Testis (tissue), 3 donors: ENCODE results near the gene PLEKHG4B. TPM values are rescaled to one million over a fixed set of nuclear protein-coding genes. Genes with fewer than 3 reads are reported as not detected.

Source experiments
- DNase-seq: peaks from one replicate; pipeline ENCODE4 v3.0.0-alpha.2; 2019
- H3K27ac ChIP-seq, 2 donors: fragments of 200-600 bp; sonication (generic); one replicate each; pipeline ENCODE4 v1.5.1; 2019
- H3K27me3 ChIP-seq: fragments of 200-600 bp; sonication (generic); one replicate; pipeline ENCODE4 v1.5.1; 2019
- H3K36me3 ChIP-seq: fragments of 200-600 bp; sonication (generic); one replicate; pipeline ENCODE4 v1.5.1; 2017; ENCODE audit warnings: low read depth; ENCODE audit errors: missing control alignments
- H3K4me1 ChIP-seq: fragments of 200-600 bp; sonication (generic); one replicate; pipeline ENCODE4 v1.5.1; 2019
- H3K4me3 ChIP-seq, 2 donors: fragments of 200-600 bp; sonication (generic); one replicate each; pipeline ENCODE4 v1.5.1; 2017 to 2019
- H3K9me3 ChIP-seq: fragments of 200-600 bp; sonication (generic); one replicate; pipeline ENCODE4 v1.5.1; 2017
- CTCF ChIP-seq, 3 experiments: fragments of 450-650 bp in 2 of 3; fragments of 200-600 bp in 1 of 3; sonication (generic) in 1 of 3; IDR thresholded peaks; one replicate each; pipeline ENCODE4 v1.5.1; 2016 to 2019; ENCODE audit warnings: antibody characterized with exemption in 3 of 3, mild to moderate bottlenecking in 2 of 3, moderate library complexity in 1 of 3
- POLR2A ChIP-seq: fragments of 450-650 bp; IDR thresholded peaks from one replicate; pipeline ENCODE4 v1.6.1; 2017; ENCODE audit warnings: antibody characterized with exemption, mild to moderate bottlenecking, moderate library complexity
- WGBS, 2 donors: methylation state at CpG; one replicate each; pipeline ENCODE4 v1.1.5; 2018; 5-methylcytosine and 5-hydroxymethylcytosine counted together
- intact Hi-C: fragments of 100-400 bp; cut with DNase I; formaldehyde crosslinking; loops from one replicate; pipeline ENCODE4 v1.15.1; 2023; ENCODE audit warnings: low total_unique reads
- polyA plus RNA-seq: library from polyadenylated mRNA; stranded (reverse); fragments of 350-450 nt; fragmentation: Illumina TruSeq; extraction: RNeasy Lipid Tissue Mini Kit (QIAGEN cat#74804); gene quantifications from one replicate; pipeline ENCODE4 v1.2.3, GENCODE V29; 2014; ENCODE audit warnings: low read depth, low replicate concordance; ENCODE audit not compliant: insufficient read depth
- total RNA-seq, 2 donors: library from RNA; depleted of rRNA; stranded (reverse); fragments of >200 nt; gene quantifications; one replicate each; pipeline ENCODE4 v1.2.3, GENCODE V29; 2016

Gene PLEKHG4B
- total and polyA plus RNA-seq, 3 donors from 2014 or later = 3.2 to 6.9 (median 6.0) TPM

- Histone ChIP-seq H3K4me1 (no peaks in the 10 kb centered on the region), H3K9me3 (no peaks in the 10 kb centered on the region), H3K4me3 (no peak overlapping the region), H3K27ac (no peak overlapping the region), H3K36me3 (no peaks in the 10 kb centered on the region), H3K27me3 (no peaks in the 10 kb centered on the region)
- TF ChIP-seq CTCF (IDR thresholded peaks at IDR 0.05) = no peak
- 84 to 92% methylated on average over 5 of the region's 5 CpGs for WGBS, 2 donors
- intact Hi-C loops = no loop called here
- no peak for DNase-seq
Measured at GRCh38 chr5:79821-80220, 12.1 kb upstream of the PLEKHG4B start.

GRCh38 chr5:81391-82021 lies 10.5 kb upstream of the PLEKHG4B start:
- Histone ChIP-seq H3K9me3 (no peaks in the 10 kb centered on the region), H3K27me3 (no peaks in the 10 kb centered on the region), H3K36me3 (no peaks in the 10 kb centered on the region), H3K4me3 (no peak overlapping the region), H3K4me1 (no peaks in the 10 kb centered on the region), H3K27ac (no peak overlapping the region)
- WGBS, 2 donors = 82 to 85% methylated on average over 18 to 19 of the region's 19 CpGs
- TF ChIP-seq POLR2A = no peak
- no peak for TF ChIP-seq CTCF (IDR thresholded peaks at IDR 0.05)
- DNase-seq = no peak
- intact Hi-C loops = no loop called here

GRCh38 chr5:82097-82496 lies 9.9 kb upstream of the PLEKHG4B start:
- Histone ChIP-seq H3K4me1 (no peaks in the 10 kb centered on the region), H3K9me3 (no peaks in the 10 kb centered on the region), H3K27ac (no peak overlapping the region), H3K27me3 (no peaks in the 10 kb centered on the region), H3K36me3 (no peaks in the 10 kb centered on the region), H3K4me3 (no peak overlapping the region)
- TF ChIP-seq CTCF (IDR thresholded peaks at IDR 0.05) = no peak
- TF ChIP-seq POLR2A = no peak
- intact Hi-C loops = no loop called here
- WGBS, 2 donors = 22 to 32% methylated on average over 9 of the region's 9 CpGs
- no peak for DNase-seq

GRCh38 chr5:82570-82969 lies 9.4 kb upstream of the PLEKHG4B start:
- no peak overlapping the region for H3K4me3 ChIP-seq
- no peaks in the 10 kb centered on the region for H3K27me3 ChIP-seq
- no peaks in the 10 kb centered on the region for H3K4me1 ChIP-seq
- WGBS, 2 donors = 48 to 51% methylated on average over 10 of the region's 10 CpGs
- DNase-seq = no peak
- intact Hi-C loops = no loop called here
- H3K36me3 ChIP-seq = no peaks in the 10 kb centered on the region
- H3K9me3 ChIP-seq = no peaks in the 10 kb centered on the region
- H3K27ac ChIP-seq = no peak overlapping the region
- TF ChIP-seq POLR2A (no peak), CTCF (IDR thresholded peaks at IDR 0.05) (no peak)

GRCh38 chr5:83029-83428 lies 8.9 kb upstream of the PLEKHG4B start:
- intact Hi-C loops = no loop called here

More at GRCh38 chr5:83029-83428, 8.9 kb upstream of the PLEKHG4B start:
- H3K9me3 ChIP-seq = no peaks in the 10 kb centered on the region
- no peak for TF ChIP-seq POLR2A
- no peak for TF ChIP-seq CTCF (IDR thresholded peaks at IDR 0.05)
- no peaks in the 10 kb centered on the region for H3K4me1 ChIP-seq
- H3K4me3 ChIP-seq = no peak overlapping the region
- WGBS, 2 donors = 51 to 85% methylated on average over 3 to 13 of the region's 13 CpGs
- no peaks in the 10 kb centered on the region for H3K27me3 ChIP-seq
- DNase-seq = no peak
- no peaks in the 10 kb centered on the region for H3K36me3 ChIP-seq
- H3K27ac ChIP-seq = no peak overlapping the region
